NCI-H2029 (cell line): ENCODE measurements around the gene PFAS.
"Not testable (repeated sequence)": the region's sequence is repeated elsewhere in the genome, so short reads cannot be mapped to it uniquely, and the experiment has no call there.

Experiments used
- DNase-seq: peaks from one replicate; lab custom pipeline; 2025; lab: John Stamatoyannopoulos, UW

Gene PFAS

GRCh38 chr17:8248751-8249607, at the start of gene PFAS:
Gene PFAS, plus strand, starts transcription at chr17:8249289. Its CDS starts 4,649 bp downstream, at chr17:8253938.
- DNase-seq, result peak; percentile 74

GRCh38 chr17:8204761-8205555, 44.1 kb upstream of the PFAS start:
- no peak for DNase-seq

GRCh38 chr17:8206536-8206935, 42.6 kb upstream of the PFAS start:
- no peak for DNase-seq

DNA sequence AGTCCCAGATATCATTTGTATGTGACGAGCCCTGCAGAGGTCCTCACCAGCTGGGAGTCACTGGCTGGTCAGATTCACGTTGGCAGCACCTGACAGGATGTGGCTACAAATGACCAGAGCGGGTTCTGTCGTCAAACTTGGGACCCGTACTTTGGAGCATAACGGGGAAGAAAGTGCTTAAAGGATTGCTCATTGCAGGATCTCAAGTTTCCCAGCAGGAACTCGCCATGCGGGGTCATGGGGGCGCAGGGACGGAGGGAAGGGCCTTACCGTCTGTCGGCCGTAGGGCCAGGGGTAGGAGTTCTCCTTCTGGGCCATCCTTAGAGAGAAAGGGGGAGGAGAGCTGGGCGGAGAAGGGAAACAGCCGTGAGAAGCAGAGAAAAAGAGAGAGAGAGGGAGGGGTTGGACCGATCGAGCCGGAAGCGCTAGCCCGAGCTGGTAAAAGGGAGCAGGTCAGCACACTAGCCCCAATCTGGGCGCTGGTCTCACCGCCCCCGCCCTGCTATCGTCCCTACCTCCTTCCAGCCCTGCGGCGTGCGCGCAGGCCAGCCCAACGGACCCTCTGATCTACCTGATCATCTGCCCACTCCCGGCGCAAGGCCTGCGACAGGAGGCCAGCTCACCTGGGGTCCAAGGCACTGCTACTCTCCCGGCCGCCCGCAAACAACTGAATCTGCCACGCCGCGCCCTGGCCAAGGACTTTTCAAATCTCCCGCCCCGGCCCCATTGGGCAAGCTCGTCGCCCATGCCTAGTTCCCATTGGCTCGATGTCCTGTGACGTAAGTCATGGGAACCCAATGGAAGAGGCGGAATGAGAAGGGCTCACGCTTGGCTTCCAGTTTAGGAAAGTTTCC, 39.0 kb upstream of the PFAS start, which contains the start of gene AURKB:
Gene AURKB (minus strand): TSS at position 669 of the 854 bp plus-strand sequence. CDS start 351 bp downstream, at position 318.
- DNase-seq, result peak; percentile 83

- no peak for DNase-seq
Observed at GRCh38 chr17:8210761-8211458, 38.2 kb upstream of the PFAS start.

GRCh38 chr17:8212312-8213180, 36.5 kb upstream of the PFAS start:
- no peak for DNase-seq

DNA sequence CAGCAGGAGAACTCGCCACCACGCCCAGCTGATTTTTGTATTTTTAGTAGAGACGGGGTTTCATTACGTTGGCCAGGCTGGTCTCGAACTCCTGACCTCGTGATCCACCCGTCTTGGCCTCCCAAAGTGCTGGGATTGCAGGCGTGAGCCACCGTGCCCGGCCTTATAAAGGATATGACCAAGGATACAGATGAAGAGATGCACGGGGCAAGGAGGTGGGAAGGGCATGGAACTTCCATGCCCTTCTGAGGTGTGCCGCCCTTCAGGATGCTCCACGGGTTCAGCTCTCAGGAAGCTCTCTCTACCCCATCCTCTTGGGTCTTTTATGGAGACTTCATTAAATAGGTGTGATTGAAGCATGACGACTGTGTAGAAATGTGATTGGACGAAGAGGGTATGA, 35.1 kb upstream of the PFAS start:
- not testable (repeated sequence) for DNase-seq

DNA sequence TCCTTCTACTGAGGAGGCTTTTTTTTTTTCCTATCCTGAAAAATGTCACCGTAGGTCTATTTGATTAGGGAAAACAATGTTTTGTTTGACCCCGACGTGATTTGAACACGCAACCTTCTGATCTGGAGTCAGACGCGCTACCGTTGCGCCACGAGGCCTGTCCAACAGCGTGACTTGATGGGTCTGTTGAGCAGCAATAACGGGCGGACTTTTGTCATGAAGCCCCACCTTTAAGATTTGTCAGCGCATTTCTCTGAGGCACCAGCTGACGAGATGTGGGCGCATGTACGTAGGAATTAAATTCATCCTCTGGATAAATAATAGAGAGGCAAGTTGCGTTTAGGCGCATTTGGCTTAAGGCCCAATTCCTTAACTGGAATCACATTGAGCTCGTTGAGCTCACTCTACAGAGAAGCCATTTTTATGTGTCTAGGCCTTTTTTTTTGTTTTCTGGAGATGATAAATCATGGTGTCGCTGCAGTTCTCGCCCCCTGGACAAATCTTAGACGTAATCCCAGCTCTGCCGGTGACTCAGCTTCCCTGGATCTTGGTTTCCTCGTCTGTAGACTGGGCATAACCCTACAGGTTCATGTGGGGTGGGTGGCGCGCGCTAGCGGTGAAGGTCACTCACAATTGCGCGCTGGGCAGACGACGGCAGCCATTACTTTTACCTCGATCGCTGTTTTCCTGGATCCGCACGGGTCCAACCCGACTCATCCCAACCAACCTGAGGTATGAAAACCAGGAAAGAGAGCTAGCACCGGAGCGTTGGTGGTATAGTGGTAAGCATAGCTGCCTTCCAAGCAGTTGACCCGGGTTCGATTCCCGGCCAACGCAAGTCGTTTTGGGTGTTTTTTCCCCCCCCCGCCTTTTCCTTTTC, 28.1 kb upstream of the PFAS start:
- peak; percentile 73 for DNase-seq

DNA sequence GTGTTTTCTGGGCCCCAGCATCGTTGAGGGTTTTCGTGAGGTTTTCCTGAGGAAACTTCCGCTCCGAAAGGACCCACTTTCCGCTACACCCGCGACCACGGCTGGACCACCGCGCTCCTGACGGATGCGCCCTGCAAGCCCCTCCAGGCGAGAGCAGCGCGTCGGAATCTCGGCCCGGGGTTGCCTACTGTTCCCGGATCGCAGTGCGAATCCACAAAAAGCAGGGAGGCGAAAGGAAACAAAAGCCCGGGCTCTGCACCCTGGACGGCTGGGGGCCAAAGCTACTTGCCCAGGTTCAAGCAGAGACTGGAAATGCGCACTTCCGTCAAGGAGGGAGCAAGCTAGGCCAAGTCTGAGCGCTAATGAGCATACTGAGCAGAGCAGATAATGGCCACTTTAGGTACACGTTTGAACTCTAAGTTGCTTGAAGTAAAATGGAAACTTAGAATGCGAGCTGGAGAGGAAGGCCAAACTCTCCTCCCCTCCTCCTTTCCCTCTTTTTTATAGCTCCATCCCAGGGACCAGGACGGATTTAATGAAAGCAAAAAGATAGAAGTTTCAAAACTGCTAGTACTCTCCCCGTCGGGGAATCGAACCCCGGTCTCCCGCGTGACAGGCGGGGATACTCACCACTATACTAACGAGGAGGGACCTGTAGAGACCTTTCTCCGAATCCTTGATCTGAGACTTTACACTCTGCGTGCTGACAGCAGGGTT, 27.3 kb upstream of the PFAS start:
- DNase-seq, result peak; percentile 54

GRCh38 chr17:8222380-8222629, 26.8 kb upstream of the PFAS start:
- peak; percentile 54 for DNase-seq

GRCh38 chr17:8222630-8223355, 26.3 kb upstream of the PFAS start:
- DNase-seq, result peak; percentile 46

DNA sequence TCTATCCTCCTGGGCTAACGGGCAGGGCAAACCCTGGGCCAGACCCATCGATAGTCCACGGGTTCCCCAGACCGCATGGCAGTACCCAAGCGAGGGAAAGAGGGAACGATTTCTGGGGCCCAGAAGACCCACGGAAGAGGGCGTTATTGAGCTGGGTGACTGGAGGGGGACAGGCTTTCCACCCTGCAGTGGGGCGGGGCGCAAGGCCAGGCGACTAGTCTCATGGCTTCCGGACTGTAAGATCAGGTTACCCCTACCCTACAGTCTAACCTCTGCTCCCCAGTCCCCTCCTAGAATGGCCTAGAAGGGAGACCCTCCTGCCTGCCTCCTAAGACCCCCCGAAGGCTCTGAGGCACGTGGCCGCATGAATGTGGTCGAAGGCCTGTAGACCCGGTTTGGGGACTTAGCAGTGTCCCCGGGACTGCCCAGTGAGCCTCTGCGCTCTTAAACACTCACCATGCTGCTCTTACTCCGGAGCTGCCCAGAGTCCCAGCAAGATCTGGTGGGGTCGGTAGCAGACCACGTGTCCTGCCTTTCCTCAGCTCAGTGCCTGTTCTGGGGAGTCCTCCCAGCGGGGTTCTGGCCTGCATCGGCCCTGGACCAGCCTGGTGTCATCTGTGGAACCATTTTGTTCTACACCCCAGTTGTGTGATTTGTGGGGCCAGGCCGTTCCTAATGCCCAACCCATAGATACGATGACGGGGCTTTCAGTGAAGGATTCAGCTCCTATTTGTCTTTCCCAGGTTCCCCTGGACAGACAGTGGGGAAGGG, 25.5 kb upstream of the PFAS start:
- DNase-seq, result no peak

DNA sequence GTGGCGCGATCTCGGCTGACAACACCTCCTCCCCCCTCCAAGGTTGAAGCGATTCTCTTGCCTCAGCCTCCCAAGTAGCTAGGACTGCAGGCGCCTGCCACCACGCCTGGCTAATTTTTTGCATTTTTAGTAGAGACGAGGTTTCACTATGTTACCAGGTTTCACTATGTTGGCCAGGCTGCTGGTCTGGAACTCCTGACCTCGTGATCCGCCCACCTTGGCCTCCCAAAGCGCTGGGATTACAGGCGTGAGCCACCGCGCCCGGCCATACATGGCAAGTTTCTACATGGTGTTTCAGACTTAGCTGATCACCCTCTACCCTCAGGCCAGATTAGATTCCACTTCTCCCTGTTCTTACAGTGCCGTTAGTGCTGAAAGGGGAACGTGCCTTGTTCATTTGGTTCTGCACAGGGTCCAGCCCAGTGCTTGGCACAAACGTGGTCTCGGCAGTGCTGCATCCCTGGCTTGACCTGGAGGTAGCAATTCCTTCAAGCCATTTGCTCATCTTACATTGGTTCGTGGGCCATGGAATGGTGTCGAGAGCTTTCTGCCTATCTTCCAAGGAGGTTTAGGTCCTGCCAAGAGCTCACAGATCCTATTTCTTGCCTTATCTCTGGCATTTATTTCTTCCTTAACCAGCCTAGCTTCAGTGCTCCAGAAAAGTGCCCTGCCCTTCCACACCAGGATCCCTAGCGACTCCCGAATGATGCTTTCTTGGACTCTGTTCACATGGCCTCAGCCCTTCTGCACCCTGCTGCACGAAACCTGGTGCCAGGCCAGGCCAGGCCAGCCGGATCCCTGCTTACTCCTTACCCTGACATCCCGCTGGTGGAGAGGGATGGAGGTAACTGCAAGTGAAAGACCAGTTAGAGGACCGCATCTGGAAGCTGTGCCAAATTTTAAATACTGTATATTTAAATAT, 23.9 kb upstream of the PFAS start:
- no peak for DNase-seq

DNA sequence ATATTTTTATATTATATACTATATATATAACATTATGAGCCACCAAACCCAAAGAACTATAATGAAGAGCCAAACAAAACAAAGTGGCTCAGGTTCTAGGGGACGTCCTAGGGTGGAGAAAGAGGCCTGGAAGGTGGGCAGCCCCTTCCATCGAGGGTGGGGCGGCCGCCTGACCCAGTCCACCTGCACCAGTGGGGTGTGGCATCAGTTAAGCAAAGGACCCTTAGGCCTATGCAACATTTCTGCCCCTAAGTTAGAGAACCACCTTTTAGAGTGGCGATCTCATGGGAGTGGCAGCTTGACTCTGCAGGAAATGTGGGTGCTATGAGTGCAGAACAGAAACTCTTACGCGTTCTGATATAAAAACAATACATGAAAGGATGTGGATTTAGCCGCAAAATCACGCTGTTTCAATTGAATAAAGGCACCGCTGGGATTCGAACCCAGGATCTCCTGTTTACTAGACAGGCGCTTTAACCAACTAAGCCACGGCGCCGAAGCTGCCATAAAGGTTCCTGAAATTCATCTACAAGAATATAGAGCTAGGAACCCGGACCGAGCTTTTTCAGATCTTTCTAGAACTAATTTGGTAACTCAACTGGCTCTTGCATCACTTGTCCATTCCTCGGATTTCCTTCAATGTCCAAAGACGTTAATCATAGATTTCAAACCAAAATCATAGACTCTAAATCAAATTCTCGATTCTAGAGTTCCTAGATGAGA, 23.1 kb upstream of the PFAS start:
- DNase-seq, result no peak

GRCh38 chr17:8226536-8227237, 22.4 kb upstream of the PFAS start:
- no peak for DNase-seq
